Kidney epithelial cell (primary cell): ENCODE measurements around the gene CLDN4. TPM values are rescaled to one million over a fixed set of nuclear protein-coding genes. Genes with fewer than 3 reads are reported as not detected.
A peak's percentile ranks its signal among the peaks of the same experiment; 100 is the strongest.
"Not testable (repeated sequence)": the region's sequence is repeated elsewhere in the genome, so short reads cannot be mapped to it uniquely, and the experiment has no call there.

Experiments used
- DNase-seq: peaks from one replicate; pipeline ENCODE4 v3.0.0-alpha.2; 2010; ENCODE audit warnings: low read depth
- H3K27me3 ChIP-seq: 2 replicates; pipeline ENCODE4 v1.6.0; 2011; ENCODE audit warnings: low read length; ENCODE audit not compliant: control insufficient read depth, insufficient read depth
- H3K36me3 ChIP-seq: 2 replicates; pipeline ENCODE4 v1.5.1; 2011; ENCODE audit warnings: low read length; ENCODE audit not compliant: control insufficient read depth, insufficient read depth
- H3K4me3 ChIP-seq: 2 replicates; pipeline ENCODE4 v1.5.1; 2011; ENCODE audit warnings: low read depth, mild to moderate bottlenecking, control low read depth, low read length
- CTCF ChIP-seq: IDR thresholded peaks from 2 replicates; pipeline ENCODE4 v1.5.1; 2011; ENCODE audit warnings: mild to moderate bottlenecking, moderate library complexity, low read length, control low read depth, inconsistent platforms; ENCODE audit not compliant: insufficient read depth, poor library complexity, severe bottlenecking
- total RNA-seq: library from RNA; depleted of rRNA; stranded (reverse); fragments of >200 nt; gene quantifications from 2 replicates; pipeline ENCODE4 v1.2.3, GENCODE V29; 2015

Gene CLDN4
- total RNA-seq, 1 donor from 2014 or later, result 892 TPM

DNA sequence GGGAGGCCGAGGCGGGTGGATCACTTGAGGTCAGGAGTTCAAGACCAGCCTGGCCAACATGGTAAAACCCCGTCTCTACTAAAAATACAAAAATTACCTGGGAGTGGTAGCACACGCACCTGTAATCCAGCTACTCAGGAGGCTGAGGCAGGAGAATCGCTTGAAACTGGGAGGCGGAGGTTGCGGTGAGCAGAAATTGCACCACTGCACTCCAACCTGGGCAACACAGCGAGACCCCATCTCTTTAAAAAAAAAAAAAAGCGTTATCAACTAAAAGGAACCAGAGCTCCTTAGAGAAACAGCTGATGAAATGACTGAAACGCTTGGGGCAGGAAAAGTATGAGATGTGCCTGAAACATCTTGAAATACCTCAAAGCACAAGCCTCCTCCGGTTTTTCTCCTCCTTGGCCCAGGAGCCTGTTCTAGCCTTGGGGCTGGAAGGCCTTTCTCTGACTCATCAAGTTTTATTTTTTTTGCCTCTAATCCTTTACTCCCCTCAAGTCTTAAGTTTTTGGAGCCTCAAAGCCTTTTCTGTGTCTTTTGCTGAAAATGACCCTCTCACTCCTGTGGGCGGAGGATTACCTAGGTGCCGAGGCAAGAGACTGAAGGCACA lies 14.2 kb downstream of the CLDN4 start:
- no peak overlapping the region for H3K4me3 ChIP-seq
- H3K36me3 ChIP-seq, result peaks cover 1% of the 10 kb centered on the region
- H3K27me3 ChIP-seq, result no peaks in the 10 kb centered on the region
- no peak for DNase-seq
- no peak for TF ChIP-seq CTCF

DNA sequence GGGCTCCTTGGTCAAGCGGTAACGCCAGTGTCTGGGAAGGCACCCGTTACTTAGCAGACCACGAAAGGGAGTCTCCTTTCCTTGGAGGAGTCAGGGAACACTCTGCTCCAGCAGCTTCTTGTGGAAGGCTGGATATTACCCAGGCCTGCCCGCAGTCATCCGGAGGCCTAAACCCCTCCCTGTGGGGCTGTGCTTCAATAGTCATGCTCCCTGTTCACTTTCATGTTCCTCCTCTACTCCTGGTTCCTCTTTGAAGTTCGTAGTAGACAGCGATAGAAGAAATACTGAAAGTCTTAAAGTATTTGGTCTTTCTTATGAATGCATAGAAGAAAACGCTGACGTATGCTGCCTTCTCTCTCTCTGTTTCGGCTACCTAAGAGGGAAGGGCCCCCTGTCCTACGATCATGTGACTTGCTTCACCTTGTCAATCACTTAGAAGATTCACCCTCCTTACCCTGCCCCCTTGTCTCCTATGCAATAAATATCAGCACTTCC lies 15.0 kb downstream of the CLDN4 start:
- not testable (repeated sequence) for H3K36me3 ChIP-seq, H3K4me3 ChIP-seq, DNase-seq, H3K27me3 ChIP-seq

DNA sequence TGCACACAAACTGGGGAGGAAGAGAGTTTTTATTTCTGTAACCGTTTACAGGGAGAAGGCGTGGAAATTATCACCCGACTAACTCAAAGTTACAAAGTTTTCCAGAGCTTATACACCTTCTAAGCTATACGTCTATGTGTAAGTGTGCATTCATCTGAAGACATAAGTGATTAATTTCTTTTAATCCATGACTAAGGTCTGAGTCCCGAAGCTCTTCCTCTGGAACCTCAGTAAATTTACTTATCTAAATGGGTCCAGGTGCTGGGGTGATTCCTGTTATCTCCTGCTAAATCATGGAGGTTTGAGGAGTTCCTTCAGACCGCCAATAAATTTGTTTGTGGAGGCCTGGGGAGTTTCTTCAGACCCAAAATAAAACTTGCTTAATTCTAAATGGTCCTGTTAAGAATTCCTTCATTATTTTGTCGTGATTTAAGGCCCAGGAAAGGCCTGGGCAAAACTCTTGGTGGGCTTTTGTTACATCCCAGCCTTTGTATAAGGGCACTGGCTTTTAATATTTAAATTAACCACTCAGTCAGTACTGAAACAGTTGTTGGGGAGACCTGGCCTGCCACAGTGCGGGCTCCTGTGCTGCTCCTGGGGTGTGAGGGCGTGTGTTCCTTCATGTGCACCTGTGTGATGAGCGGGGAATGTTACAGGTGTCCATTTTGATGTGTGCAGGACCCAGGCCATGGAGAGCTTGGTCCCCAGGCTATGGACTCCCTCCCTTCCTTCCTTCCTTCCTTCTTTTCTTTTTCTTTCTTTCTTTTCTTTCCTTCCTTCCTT lies 17.3 kb downstream of the CLDN4 start:
- no peak for TF ChIP-seq CTCF
- no peak overlapping the region for H3K4me3 ChIP-seq
- no peaks in the 10 kb centered on the region for H3K27me3 ChIP-seq
- H3K36me3 ChIP-seq, result no peaks in the 10 kb centered on the region
- DNase-seq, result no peak

DNA sequence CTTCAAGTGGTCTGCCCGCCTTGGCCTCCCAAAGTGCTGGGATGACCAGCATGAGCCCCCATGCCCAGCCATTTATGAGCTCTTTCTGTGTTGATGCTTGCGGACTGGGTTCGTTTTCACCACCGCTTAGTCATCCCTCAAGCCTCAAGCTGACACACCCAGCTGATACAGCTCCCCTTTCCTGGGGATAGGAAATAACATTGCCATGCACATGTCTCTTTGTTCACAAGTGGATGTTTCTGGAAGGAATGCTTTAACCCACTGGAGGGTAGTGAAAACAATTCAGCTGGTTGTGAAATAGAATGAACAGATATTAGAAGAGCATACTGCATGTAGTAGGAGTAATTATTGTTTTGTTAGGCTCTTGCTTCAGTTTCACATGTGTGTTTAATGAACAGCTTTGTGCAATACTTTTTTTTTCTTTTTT lies 20.0 kb downstream of the CLDN4 start:
- H3K4me3 ChIP-seq, result no peak overlapping the region
- no peak for TF ChIP-seq CTCF
- H3K27me3 ChIP-seq, result no peaks in the 10 kb centered on the region
- H3K36me3 ChIP-seq, result no peaks in the 10 kb centered on the region
- peak; percentile 98 for DNase-seq

DNA sequence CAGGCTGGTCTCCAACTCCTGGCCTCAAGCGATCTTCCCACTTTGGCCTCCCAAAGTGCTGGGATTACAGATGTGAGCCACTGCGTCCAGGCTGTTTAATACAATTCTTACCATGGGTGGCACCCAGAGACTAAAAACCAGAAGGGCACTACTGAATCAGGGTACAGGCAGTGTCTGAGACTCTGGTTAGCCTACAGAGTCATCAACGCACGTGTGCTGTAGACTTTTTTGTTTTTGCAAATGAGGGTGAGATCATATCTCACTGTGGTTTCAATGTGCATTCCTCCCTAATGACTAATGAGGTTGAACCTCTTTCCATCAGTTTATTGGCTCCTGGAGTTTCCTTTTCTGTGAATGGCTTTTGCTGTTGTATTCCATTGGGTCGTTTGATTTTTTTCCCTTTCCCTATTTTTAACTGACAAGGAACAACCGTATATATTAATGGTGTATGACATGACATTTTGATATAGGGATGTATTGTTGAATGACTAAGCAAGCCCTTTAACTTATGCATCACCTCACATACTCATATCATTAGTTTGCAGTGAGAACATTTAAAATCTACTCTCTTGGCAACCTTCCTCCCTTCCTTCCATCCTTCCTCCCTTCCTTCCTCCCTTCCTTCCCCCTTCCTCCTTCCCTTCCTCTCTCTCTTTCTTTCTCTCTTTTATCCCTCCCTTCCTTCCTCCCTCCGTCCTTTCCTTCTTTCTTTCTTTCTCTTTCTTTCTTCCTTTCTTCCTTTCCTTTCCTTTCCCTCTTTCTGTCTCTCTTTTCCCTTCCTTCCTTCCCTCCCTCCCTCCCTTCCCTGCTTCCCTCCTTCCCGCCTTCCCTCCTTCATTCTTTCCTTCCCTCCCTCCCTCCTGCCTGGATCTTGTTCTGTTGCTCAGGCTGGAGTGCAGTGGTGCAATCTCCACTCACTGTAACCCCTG lies 20.9 kb downstream of the CLDN4 start:
- H3K36me3 ChIP-seq, result no peaks in the 10 kb centered on the region
- peak; percentile 97 for DNase-seq
- H3K27me3 ChIP-seq, result peaks cover under 1% of the 10 kb centered on the region
- no peak overlapping the region for H3K4me3 ChIP-seq
- no peak for TF ChIP-seq CTCF

- Histone ChIP-seq H3K4me3 (no peak overlapping the region), H3K36me3 (no peaks in the 10 kb centered on the region), H3K27me3 (peaks cover 4% of the 10 kb centered on the region)
- TF ChIP-seq CTCF, result no peak
- no peak for DNase-seq
Measured at GRCh38 chr7:73852500-73852899, 21.7 kb downstream of the CLDN4 start.
